RWPE1 (cell line): ENCODE measurements around the gene CAPN12.

Source experiments
- CTCF ChIA-PET: fragments of 350-600 bp; sonication (Branson Sonifier 250); formaldehyde crosslinking; extraction: SDS; loops from one replicate; lab custom pipeline; 2021; lab: Yijun Ruan, JAX
- POLR2A ChIA-PET: fragments of 400-600 bp; formaldehyde crosslinking; extraction: SDS; loops from one replicate; lab custom pipeline; 2020; ENCODE audit warnings: antibody characterized with exemption; ENCODE audit not compliant: low non-redundant PET; lab: Yijun Ruan, JAX
- DNase-seq: peaks from one replicate; pipeline ENCODE4 v3.0.0; 2012; ENCODE audit warnings: low spot score
- H3K27ac ChIP-seq: fragments of 450-650 bp; 2 replicates; pipeline ENCODE4 v1.5.1; 2017
- TF ChIP-seq, protein P1 (sequence below): fragments of 450-650 bp; conservative IDR thresholded peaks from 2 replicates; pipeline ENCODE4 v1.5.1; 2017; ENCODE audit warnings: low read depth, mild to moderate bottlenecking

Gene CAPN12

GRCh38 chr19:38729653-38730469 lies 14.4 kb downstream of the CAPN12 start:
- peak overlapping the region; percentile 84 for H3K27ac ChIP-seq
- ChIA-PET CTCF (interaction anchor here (0.5 kb wide), 1 partner anchor 210 kb away, joined by 3 read pairs; no protein-coding TSS in a partner anchor), POLR2A (interaction anchor here (0.6 kb wide), 1 partner anchor 216 kb away, joined by 4 read pairs; no protein-coding TSS in a partner anchor)
- TF ChIP-seq, protein P1, sequence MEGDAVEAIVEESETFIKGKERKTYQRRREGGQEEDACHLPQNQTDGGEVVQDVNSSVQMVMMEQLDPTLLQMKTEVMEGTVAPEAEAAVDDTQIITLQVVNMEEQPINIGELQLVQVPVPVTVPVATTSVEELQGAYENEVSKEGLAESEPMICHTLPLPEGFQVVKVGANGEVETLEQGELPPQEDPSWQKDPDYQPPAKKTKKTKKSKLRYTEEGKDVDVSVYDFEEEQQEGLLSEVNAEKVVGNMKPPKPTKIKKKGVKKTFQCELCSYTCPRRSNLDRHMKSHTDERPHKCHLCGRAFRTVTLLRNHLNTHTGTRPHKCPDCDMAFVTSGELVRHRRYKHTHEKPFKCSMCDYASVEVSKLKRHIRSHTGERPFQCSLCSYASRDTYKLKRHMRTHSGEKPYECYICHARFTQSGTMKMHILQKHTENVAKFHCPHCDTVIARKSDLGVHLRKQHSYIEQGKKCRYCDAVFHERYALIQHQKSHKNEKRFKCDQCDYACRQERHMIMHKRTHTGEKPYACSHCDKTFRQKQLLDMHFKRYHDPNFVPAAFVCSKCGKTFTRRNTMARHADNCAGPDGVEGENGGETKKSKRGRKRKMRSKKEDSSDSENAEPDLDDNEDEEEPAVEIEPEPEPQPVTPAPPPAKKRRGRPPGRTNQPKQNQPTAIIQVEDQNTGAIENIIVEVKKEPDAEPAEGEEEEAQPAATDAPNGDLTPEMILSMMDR, result peak; percentile 85
- DNase-seq, result no peak

DNA sequence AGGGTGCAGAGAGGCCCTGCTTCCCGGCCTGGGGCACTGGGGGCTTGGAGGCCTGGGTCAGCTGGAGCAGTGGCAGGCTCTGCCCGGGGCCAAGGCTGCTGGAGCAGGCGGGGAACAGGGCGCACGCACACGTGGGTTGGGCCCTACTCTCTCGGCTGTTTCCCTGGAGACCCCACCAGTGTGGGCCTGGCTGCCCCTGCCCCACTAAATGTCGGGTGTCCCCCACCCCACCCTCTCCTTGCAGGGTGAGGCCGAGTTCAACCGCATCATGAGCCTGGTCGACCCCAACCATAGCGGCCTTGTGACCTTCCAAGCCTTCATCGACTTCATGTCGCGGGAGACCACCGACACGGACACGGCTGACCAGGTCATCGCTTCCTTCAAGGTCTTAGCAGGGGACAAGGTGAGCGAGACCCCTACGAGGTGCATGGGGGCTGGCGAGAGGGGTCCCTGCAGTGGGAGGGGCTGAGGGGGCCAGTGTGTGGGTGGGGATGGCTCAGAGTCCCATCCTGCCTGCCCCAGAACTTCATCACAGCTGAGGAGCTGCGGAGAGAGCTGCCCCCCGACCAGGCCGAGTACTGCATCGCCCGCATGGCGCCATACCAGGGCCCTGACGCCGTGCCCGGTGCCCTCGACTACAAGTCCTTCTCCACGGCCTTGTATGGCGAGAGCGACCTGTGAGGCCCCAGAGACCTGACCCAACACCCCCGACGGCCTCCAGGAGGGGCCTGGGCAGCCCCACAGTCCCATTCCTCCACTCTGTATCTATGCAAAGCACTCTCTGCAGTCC lies 15.3 kb downstream of the CAPN12 start:
- ChIA-PET POLR2A (no interaction called here), CTCF (no interaction called here)
- H3K27ac ChIP-seq, result peak overlapping the region; percentile 84
- no peak for DNase-seq
- TF ChIP-seq, protein P1, result no peak

GRCh38 chr19:38727868-38728660 lies 16.2 kb downstream of the CAPN12 start:
- peak overlapping the region; percentile 84 for H3K27ac ChIP-seq

GRCh38 chr19:38727306-38727867 lies 16.9 kb downstream of the CAPN12 start:
- ChIA-PET POLR2A (no interaction called here), CTCF (interaction anchor here (0.5 kb wide), 1 partner anchor 88 kb away, joined by 3 read pairs; no protein-coding TSS in a partner anchor)
- H3K27ac ChIP-seq, result peak overlapping the region; percentile 84
- TF ChIP-seq, protein P1, result no peak
- DNase-seq, result no peak

More at GRCh38 chr19:38727868-38728660, 16.2 kb downstream of the CAPN12 start:
- TF ChIP-seq, protein P1, result no peak
- ChIA-PET CTCF (interaction anchor here (0.6 kb wide), 1 partner anchor 159 kb away, joined by 3 read pairs; no protein-coding TSS in a partner anchor), POLR2A (no interaction called here)
- DNase-seq, result no peak

- ChIA-PET CTCF (interaction anchor here (0.5 kb wide), 1 partner anchor 87 kb away, joined by 3 read pairs; no protein-coding TSS in a partner anchor), POLR2A (no interaction called here)
- TF ChIP-seq, protein P1, result no peak
- DNase-seq, result no peak
- peak overlapping the region; percentile 84 for H3K27ac ChIP-seq
Measured at GRCh38 chr19:38726761-38727301, 17.4 kb downstream of the CAPN12 start.
